Measurements from ENCODE around the gene BLVRA.

Gene BLVRA

DNA sequence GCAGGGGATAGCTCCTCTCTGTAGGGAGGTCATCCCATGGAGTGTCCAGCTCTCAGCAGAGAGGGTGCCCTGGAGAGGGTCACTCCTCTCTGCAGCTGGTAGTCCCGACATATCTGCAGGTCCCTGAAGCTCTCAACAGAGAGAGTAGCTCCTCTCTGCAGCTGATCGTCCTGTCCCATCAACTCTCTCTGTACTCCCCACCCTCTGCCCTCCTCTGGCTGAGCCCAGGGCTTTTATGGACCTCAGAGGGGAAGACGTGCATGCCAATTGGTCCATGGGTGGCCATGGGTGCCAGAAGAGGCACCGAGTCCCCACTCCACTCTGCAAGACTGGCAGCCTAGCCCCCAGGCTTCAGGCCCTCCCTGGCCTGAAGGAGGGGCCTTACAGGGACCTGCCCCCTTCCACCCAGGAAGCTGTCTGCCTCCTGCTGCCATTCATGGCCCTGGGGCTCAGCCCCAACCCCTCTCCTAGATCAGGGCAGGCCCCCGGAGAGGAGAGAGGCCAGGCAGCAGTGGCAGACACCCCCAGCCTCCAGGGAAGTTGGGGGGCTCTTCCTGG lies 9.0 kb upstream of the BLVRA start:
- ChIA-PET POLR2A (no interaction called here), CTCF (no interaction called here)
- H3K4me3 ChIP-seq (ENCODE audit: low read depth, low read length): no peak overlapping the region
- no peak for DNase-seq (ENCODE audit: low read depth, low spot score)
- TF ChIP-seq, protein P1, sequence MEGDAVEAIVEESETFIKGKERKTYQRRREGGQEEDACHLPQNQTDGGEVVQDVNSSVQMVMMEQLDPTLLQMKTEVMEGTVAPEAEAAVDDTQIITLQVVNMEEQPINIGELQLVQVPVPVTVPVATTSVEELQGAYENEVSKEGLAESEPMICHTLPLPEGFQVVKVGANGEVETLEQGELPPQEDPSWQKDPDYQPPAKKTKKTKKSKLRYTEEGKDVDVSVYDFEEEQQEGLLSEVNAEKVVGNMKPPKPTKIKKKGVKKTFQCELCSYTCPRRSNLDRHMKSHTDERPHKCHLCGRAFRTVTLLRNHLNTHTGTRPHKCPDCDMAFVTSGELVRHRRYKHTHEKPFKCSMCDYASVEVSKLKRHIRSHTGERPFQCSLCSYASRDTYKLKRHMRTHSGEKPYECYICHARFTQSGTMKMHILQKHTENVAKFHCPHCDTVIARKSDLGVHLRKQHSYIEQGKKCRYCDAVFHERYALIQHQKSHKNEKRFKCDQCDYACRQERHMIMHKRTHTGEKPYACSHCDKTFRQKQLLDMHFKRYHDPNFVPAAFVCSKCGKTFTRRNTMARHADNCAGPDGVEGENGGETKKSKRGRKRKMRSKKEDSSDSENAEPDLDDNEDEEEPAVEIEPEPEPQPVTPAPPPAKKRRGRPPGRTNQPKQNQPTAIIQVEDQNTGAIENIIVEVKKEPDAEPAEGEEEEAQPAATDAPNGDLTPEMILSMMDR (IDR thresholded peaks at IDR 0.05; ENCODE audit: insufficient read depth, low read length, missing control alignments): no peak

- TF ChIP-seq, protein P1 (IDR thresholded peaks at IDR 0.05; ENCODE audit: insufficient read depth, low read length, missing control alignments): no peak
- no peak overlapping the region for H3K4me3 ChIP-seq (ENCODE audit: low read depth, low read length)
- no peak for DNase-seq (ENCODE audit: low read depth, low spot score)
- ChIA-PET CTCF (interaction anchor here (1.1 kb wide), 1 partner anchor 50 kb away, joined by 4 read pairs; no protein-coding TSS in a partner anchor), POLR2A (no interaction called here)
Measured at GRCh38 chr7:43750016-43750887, 8.2 kb upstream of the BLVRA start.

DNA sequence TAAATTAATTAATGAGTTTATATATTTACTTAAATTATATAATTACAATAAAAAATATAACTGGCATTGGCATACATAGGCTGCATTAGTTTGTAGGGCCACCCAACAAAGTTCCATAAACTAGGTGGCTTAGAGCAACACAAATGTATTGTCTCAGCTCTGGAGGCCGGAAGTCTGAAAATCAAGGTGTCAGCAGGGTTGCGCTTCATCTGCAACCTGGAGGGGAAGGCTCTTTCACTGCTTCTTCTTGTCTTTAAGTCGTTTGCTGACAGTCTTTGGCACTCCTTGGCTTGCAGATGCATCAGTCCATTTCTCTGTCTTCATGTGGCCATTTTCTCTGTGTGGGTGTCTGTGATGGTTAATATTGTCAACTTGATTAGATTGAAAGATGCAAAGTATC lies 6.1 kb upstream of the BLVRA start:
- DNase-seq (ENCODE audit: low read depth, low spot score): no peak
- CTCF ChIA-PET: no interaction called here
- H3K4me3 ChIP-seq (ENCODE audit: low read depth, low read length): no peak overlapping the region
- TF ChIP-seq, protein P1 (IDR thresholded peaks at IDR 0.05; ENCODE audit: insufficient read depth, low read length, missing control alignments): no peak
- POLR2A ChIA-PET: interaction anchor here (1.2 kb wide), 1 partner anchor 23 kb away, joined by 3 read pairs; no protein-coding TSS in a partner anchor

DNA sequence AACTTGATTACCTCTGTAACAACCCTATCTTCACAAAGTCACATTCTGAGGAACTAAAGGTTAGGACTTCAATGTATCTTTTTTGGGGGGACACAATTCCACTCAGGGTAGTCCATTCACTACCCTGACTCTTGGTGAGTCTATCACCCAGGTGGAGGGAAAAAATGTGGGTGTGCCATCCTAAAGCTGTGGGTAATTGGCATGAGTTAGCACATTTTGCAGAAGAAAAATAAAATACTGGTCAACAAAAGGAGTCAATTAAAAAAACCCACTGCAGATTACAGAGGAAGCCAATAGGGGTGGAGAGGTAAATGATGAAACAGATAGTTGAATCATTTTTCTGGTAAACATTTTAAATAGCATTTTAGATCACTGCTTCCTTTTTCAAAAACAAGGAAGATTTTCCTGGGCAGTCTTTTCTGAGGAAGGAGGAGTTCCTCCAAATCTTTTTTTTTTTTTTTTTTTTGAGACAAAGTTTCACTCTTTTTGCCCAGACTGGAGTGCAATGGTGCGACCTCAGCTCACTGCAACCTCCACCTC lies 5.1 kb upstream of the BLVRA start:
- ChIA-PET POLR2A (no interaction called here), CTCF (interaction anchor here (2.0 kb wide), 1 partner anchor 11 kb away, joined by 10 read pairs; no protein-coding TSS in a partner anchor)
- no peak overlapping the region for H3K4me3 ChIP-seq (ENCODE audit: low read depth, low read length)
- TF ChIP-seq, protein P1 (IDR thresholded peaks at IDR 0.05; ENCODE audit: insufficient read depth, low read length, missing control alignments): no peak
- DNase-seq (ENCODE audit: low read depth, low spot score): no peak

- TF ChIP-seq, protein P1 (IDR thresholded peaks at IDR 0.05; ENCODE audit: insufficient read depth, low read length, missing control alignments): no peak
- H3K4me3 ChIP-seq (ENCODE audit: low read depth, low read length): no peak overlapping the region
- CTCF ChIA-PET: interaction anchor here (0.7 to 2.0 kb wide), 3 partner anchors 11 to 172 kb away, joined by 3 to 10 read pairs (median 5); partner anchors contain the start of gene STK17A
- no peak for DNase-seq (ENCODE audit: low read depth, low spot score)
- POLR2A ChIA-PET: no interaction called here
Measured at GRCh38 chr7:43753843-43754242, 4.6 kb upstream of the BLVRA start.

- DNase-seq (ENCODE audit: low read depth, low spot score): no peak
- ChIA-PET POLR2A (no interaction called here), CTCF (interaction anchor here (0.7 to 2.0 kb wide), 3 partner anchors 10 to 172 kb away, joined by 3 to 10 read pairs (median 5); partner anchors contain the start of gene STK17A)
- TF ChIP-seq, protein P1 (IDR thresholded peaks at IDR 0.05; ENCODE audit: insufficient read depth, low read length, missing control alignments): no peak
- no peak overlapping the region for H3K4me3 ChIP-seq (ENCODE audit: low read depth, low read length)
Measured at GRCh38 chr7:43754596-43754995, 3.9 kb upstream of the BLVRA start.
